Fibroblast of mammary gland (primary cell): ENCODE measurements around the gene LEPROT.

Experiments
- DNase-seq: peaks from one replicate; pipeline ENCODE4 v3.0.0-alpha.2; 2010; ENCODE audit warnings: low read depth
- H3K4me3 ChIP-seq: 2 replicates; pipeline ENCODE4 v1.5.1; 2011; ENCODE audit warnings: low read depth, mild to moderate bottlenecking, low read length, moderate library complexity; ENCODE audit not compliant: control insufficient read depth
- CTCF ChIP-seq: conservative IDR thresholded peaks from 2 replicates; pipeline ENCODE4 v1.5.1; 2011; ENCODE audit warnings: low read depth, low read length, inconsistent platforms; ENCODE audit not compliant: control insufficient read depth, insufficient read depth

Gene LEPROT

GRCh38 chr1:65425697-65426096 lies 5.2 kb downstream of the LEPROT start:
- TF ChIP-seq CTCF = no peak
- H3K4me3 ChIP-seq = no peak overlapping the region
- DNase-seq = peak; percentile 89

GRCh38 chr1:65429078-65429477 lies 8.6 kb downstream of the LEPROT start:
- H3K4me3 ChIP-seq = no peak overlapping the region
- no peak for TF ChIP-seq CTCF
- no peak for DNase-seq

GRCh38 chr1:65429806-65430205 lies 9.3 kb downstream of the LEPROT start:
- peak; percentile 87 for DNase-seq
- TF ChIP-seq CTCF = no peak
- H3K4me3 ChIP-seq = no peak overlapping the region

- peak; percentile 59 for TF ChIP-seq CTCF
- H3K4me3 ChIP-seq = no peak overlapping the region
- peak; percentile 65 for DNase-seq
These were observed 10.7 kb downstream of the LEPROT start for GRCh38 chr1:65431111-65431705.

GRCh38 chr1:65432918-65433317 lies 12.4 kb downstream of the LEPROT start:
- H3K4me3 ChIP-seq = no peak overlapping the region
- no peak for DNase-seq
- TF ChIP-seq CTCF = no peak

- H3K4me3 ChIP-seq = no peak overlapping the region
- no peak for DNase-seq
- TF ChIP-seq CTCF = no peak
These were observed 13.8 kb downstream of the LEPROT start for GRCh38 chr1:65434255-65434654.

GRCh38 chr1:65434760-65435159 lies 14.3 kb downstream of the LEPROT start:
- TF ChIP-seq CTCF = no peak
- no peak overlapping the region for H3K4me3 ChIP-seq
- DNase-seq = no peak
